ENCODE results near the gene NUP210L.

GRCh38 chr1:154137888-154138287, 17.0 kb downstream of the NUP210L start:
- TF ChIP-seq U2AF2 (IDR thresholded peaks at IDR 0.05; ENCODE audit: low read depth, low read length) (no peak), ZNF12 (CRISPR knock-in tag; IDR thresholded peaks at IDR 0.05) (no peak), EP300 (IDR thresholded peaks at IDR 0.05; ENCODE audit: low read depth in 2 of 2, low read length in 2 of 2) (no peak), EP300 (CRISPR knock-in tag; IDR thresholded peaks at IDR 0.05; ENCODE audit: borderline replicate concordance) (no peak), NR1H2 (CRISPR knock-in tag; IDR thresholded peaks at IDR 0.05; ENCODE audit: borderline replicate concordance, low read depth) (no peak), NCOA1 (CRISPR knock-in tag; IDR thresholded peaks at IDR 0.05) (no peak), NFE2L2 (IDR thresholded peaks at IDR 0.05; ENCODE audit: low read length) (no peak), CTCF (CRISPR knock-in tag; IDR thresholded peaks at IDR 0.05) (no peak), NCOR1 (IDR thresholded peaks at IDR 0.05; ENCODE audit: borderline replicate concordance, low read length) (no peak), GRHL1 (CRISPR knock-in tag; conservative IDR thresholded peaks at IDR 0.05) (no peak)

All from HepG2 (cell line).